ENCODE data around the gene KLF13. TPM values are rescaled to one million over a fixed set of nuclear protein-coding genes. Genes with fewer than 3 reads are reported as not detected.

The KLF13 gene
- total RNA-seq, 4 donors from 2014 or later: 18.3 to 50.2 (median 32.9) TPM

- in situ Hi-C loops (cut with MboI; ENCODE audit: low sequenced_read_pairs in 4 of 4) (loop anchor here in 3 of 4 donors (5.0 to 25.0 kb wide), 3 partner anchors 108 to 115 kb away; no protein-coding TSS in a partner anchor), intact Hi-C loops (cut with DNase I; ENCODE audit: low total_unique reads) (no loop called here)
- H3K27ac ChIP-seq: no peak overlapping the region
- no peaks in the 10 kb centered on the region for H3K9me3 ChIP-seq
- TF ChIP-seq CTCF (IDR thresholded peaks at IDR 0.05 in 4 of 5, conservative IDR thresholded peaks at IDR 0.05 in 1 of 5) (no peak), POLR2A (IDR thresholded peaks at IDR 0.05) (no peak)
- H3K4me3 ChIP-seq: no peak overlapping the region
- peaks cover 2 to 8% of the 10 kb centered on the region in 2 donors for H3K4me1 ChIP-seq
- DNase-seq (no peak), ATAC-seq (no peak)
- H3K36me3 ChIP-seq: no peaks in the 10 kb centered on the region
- H3K27me3 ChIP-seq: no peaks in the 10 kb centered on the region
Measured at GRCh38 chr15:31322504-31322903, 4.1 kb upstream of the KLF13 start.

- H3K4me1 ChIP-seq: peaks cover 3 to 8% of the 10 kb centered on the region in 2 donors
- in situ Hi-C loops (cut with MboI; ENCODE audit: low sequenced_read_pairs in 4 of 4): loop anchor here in 3 of 4 donors (5.0 to 25.0 kb wide), 3 partner anchors 109 to 114 kb away; no protein-coding TSS in a partner anchor
- intact Hi-C loops (cut with DNase I; ENCODE audit: low total_unique reads): no loop called here
- H3K27me3 ChIP-seq: no peaks in the 10 kb centered on the region
- H3K9me3 ChIP-seq: no peaks in the 10 kb centered on the region
- no peaks in the 10 kb centered on the region for H3K36me3 ChIP-seq
- ATAC-seq (no peak), DNase-seq (no peak)
- H3K27ac ChIP-seq: no peak overlapping the region
- no peak overlapping the region for H3K4me3 ChIP-seq
- TF ChIP-seq CTCF (IDR thresholded peaks at IDR 0.05 in 4 of 5, conservative IDR thresholded peaks at IDR 0.05 in 1 of 5) (no peak), POLR2A (IDR thresholded peaks at IDR 0.05) (no peak)
Measured at GRCh38 chr15:31323627-31324026, 3.0 kb upstream of the KLF13 start.

GRCh38 chr15:31324186-31324585 lies 2.4 kb upstream of the KLF13 start:
- ATAC-seq (no peak), DNase-seq (no peak)
- peak overlapping the region in 2 of 4 donors; percentile 93 to 99 for H3K27ac ChIP-seq
- peaks cover 9 to 14% of the 10 kb centered on the region in 2 donors for H3K4me1 ChIP-seq
- intact Hi-C loops (cut with DNase I; ENCODE audit: low total_unique reads) (no loop called here), in situ Hi-C loops (cut with MboI; ENCODE audit: low sequenced_read_pairs in 4 of 4) (loop anchor here in 3 of 4 donors (5.0 to 25.0 kb wide), 3 partner anchors 109 to 113 kb away; no protein-coding TSS in a partner anchor)
- TF ChIP-seq CTCF (IDR thresholded peaks at IDR 0.05 in 4 of 5, conservative IDR thresholded peaks at IDR 0.05 in 1 of 5) (no peak), POLR2A (IDR thresholded peaks at IDR 0.05) (no peak)
- H3K27me3 ChIP-seq: no peaks in the 10 kb centered on the region
- no peaks in the 10 kb centered on the region for H3K36me3 ChIP-seq
- no peak overlapping the region for H3K4me3 ChIP-seq
- no peaks in the 10 kb centered on the region for H3K9me3 ChIP-seq

- intact Hi-C loops (cut with DNase I; ENCODE audit: low total_unique reads): loop anchor here (5.0 kb wide), 3 partner anchors 162 to 1503 kb away; partner anchors contain the start of genes MTMR10 and TJP1
- in situ Hi-C loops (cut with MboI; ENCODE audit: low sequenced_read_pairs in 4 of 4): loop anchor here (5.0 to 25.0 kb wide), 4 partner anchors 110 to 363 kb away; no protein-coding TSS in a partner anchor
- DNase-seq: no peak
Measured at GRCh38 chr15:31324806-31325594, 1.6 kb upstream of the KLF13 start.

More at GRCh38 chr15:31324806-31325594, 1.6 kb upstream of the KLF13 start:
- peak overlapping the region; percentile 72 to 97 (median 88) for H3K4me3 ChIP-seq
- no peaks in the 10 kb centered on the region for H3K36me3 ChIP-seq
- ATAC-seq: peak in 1 of 2 donors; percentile 3
- TF ChIP-seq POLR2A (IDR thresholded peaks at IDR 0.05): no peak
- TF ChIP-seq CTCF (IDR thresholded peaks at IDR 0.05 in 4 of 5, conservative IDR thresholded peaks at IDR 0.05 in 1 of 5): no peak
- no peaks in the 10 kb centered on the region for H3K27me3 ChIP-seq
- H3K9me3 ChIP-seq: no peaks in the 10 kb centered on the region
- H3K4me1 ChIP-seq: peaks cover 17 to 21% of the 10 kb centered on the region in 2 donors
- H3K27ac ChIP-seq: peak overlapping the region; percentile 93 to 99 (median 98)
